ENCODE data around the gene CLCA1. TPM values are rescaled to one million over a fixed set of nuclear protein-coding genes. Genes with fewer than 3 reads are reported as not detected.

CLCA1 gene
- polyA plus RNA-seq, 2 of the 4 experiments (the other 2 are of a cell fraction), result not detected

DNA sequence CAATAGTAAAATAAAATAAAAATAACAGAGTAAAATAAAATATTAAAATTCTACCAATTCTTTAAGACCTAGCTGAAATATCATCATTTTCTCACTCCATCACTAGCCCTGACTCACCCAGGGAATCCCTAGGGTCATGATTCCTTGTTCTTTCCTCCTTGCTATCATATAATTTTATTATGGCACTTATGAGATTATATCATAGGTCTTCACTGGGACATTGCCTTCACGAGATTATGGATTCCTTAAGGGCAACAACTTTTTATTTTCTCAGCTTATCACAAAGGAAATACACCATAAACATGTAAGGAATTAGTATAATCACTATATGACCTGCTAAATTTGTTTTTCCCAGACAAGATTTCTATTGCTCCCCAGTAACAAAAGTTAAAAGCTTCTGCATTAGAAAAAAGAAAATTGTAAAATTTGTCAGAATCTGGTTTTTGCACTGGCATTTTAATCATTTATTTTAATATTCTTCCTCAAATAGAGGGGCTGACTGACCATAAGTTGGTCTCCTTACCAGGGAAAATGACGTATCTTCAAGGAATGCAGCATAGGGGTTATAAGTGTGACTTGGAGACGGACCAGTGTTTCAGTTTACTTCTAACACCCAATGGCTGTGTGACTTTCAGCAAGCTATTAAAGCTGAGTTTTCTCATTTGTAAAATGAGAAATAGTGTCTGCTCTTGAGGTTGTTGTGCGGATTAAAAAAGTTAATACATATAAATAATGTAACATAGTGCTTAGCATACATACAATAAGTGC lies 69.4 kb downstream of the CLCA1 start:
- no peak overlapping the region for H3K4me2 ChIP-seq
- DNase-seq (ENCODE audit: low read depth in 1 of 2, low spot score in 1 of 2) (no peak), ATAC-seq (no peak), FAIRE-seq (no peak)
- ChIA-PET POLR2A (no interaction called here), CTCF (no interaction called here)
- H3K27ac ChIP-seq, result no peak overlapping the region
- H3K4me3 ChIP-seq, result no peak overlapping the region
- no peaks in the 10 kb centered on the region for H3K4me1 ChIP-seq
- no peaks in the 10 kb centered on the region for H3K9me3 ChIP-seq
- TF ChIP-seq NPAS2 (CRISPR knock-in tag; IDR thresholded peaks at IDR 0.05; ENCODE audit: borderline replicate concordance) (no peak), NR3C1 (IDR thresholded peaks at IDR 0.05) (no peak), KDM1A (IDR thresholded peaks at IDR 0.05; ENCODE audit: low read depth) (no peak), RAD21 (conservative IDR thresholded peaks at IDR 0.05 in 1 of 2, IDR thresholded peaks at IDR 0.05 in 1 of 2) (no peak), SREBF2 (IDR thresholded peaks at IDR 0.05) (no peak), POLR2A (IDR thresholded peaks at IDR 0.05; ENCODE audit: low read length) (no peak), CBX8 (IDR thresholded peaks at IDR 0.05) (no peak), PHF8 (IDR thresholded peaks at IDR 0.05; ENCODE audit: borderline replicate concordance, low read depth) (no peak), HDAC2 (IDR thresholded peaks at IDR 0.05) (no peak), HOXB5 (CRISPR knock-in tag; IDR thresholded peaks at IDR 0.05) (no peak), TP53 (CRISPR knock-in tag; IDR thresholded peaks at IDR 0.05) (no peak), MAX (IDR thresholded peaks at IDR 0.05) (no peak), HEYL (CRISPR knock-in tag; IDR thresholded peaks at IDR 0.05) (no peak), NFE2L2 (conservative IDR thresholded peaks at IDR 0.05; ENCODE audit: low read length) (no peak), ZFP36 (IDR thresholded peaks at IDR 0.05; ENCODE audit: borderline replicate concordance, partially characterized antibody) (no peak), BCL3 (IDR thresholded peaks at IDR 0.05) (no peak), RCOR1 (IDR thresholded peaks at IDR 0.05; ENCODE audit: low read depth, low read length) (no peak), BHLHE40 (IDR thresholded peaks at IDR 0.05; ENCODE audit: low read depth, low read length) (no peak), GATA3 (IDR thresholded peaks at IDR 0.05; ENCODE audit: borderline replicate concordance) (no peak)
- TF ChIP-seq, protein P1, sequence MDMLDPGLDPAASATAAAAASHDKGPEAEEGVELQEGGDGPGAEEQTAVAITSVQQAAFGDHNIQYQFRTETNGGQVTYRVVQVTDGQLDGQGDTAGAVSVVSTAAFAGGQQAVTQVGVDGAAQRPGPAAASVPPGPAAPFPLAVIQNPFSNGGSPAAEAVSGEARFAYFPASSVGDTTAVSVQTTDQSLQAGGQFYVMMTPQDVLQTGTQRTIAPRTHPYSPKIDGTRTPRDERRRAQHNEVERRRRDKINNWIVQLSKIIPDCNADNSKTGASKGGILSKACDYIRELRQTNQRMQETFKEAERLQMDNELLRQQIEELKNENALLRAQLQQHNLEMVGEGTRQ (IDR thresholded peaks at IDR 0.05), result no peak
- WGBS (ENCODE audit: missing lambda C conversion rate), result 23% methylated on average over 4 of the region's 4 CpGs

GRCh38 chr1:86538775-86539174 lies 70.0 kb downstream of the CLCA1 start:
- H3K4me1 ChIP-seq, result no peaks in the 10 kb centered on the region
- no peak for DNase-seq (ENCODE audit: low read depth in 1 of 2, low spot score in 1 of 2)
- TF ChIP-seq RFX5 (IDR thresholded peaks at IDR 0.05) (no peak), BHLHE40 (IDR thresholded peaks at IDR 0.05; ENCODE audit: low read depth, low read length) (no peak), EHMT2 (IDR thresholded peaks at IDR 0.05; ENCODE audit: low read depth) (no peak), ESRRA (IDR thresholded peaks at IDR 0.05; ENCODE audit: borderline replicate concordance, low read length) (no peak), ZNF302 (CRISPR knock-in tag; IDR thresholded peaks at IDR 0.05) (no peak), NR3C1 (IDR thresholded peaks at IDR 0.05) (no peak), ZC3H11A (IDR thresholded peaks at IDR 0.05) (no peak), POLR2A (IDR thresholded peaks at IDR 0.05; ENCODE audit: low read length) (no peak), JUNB (IDR thresholded peaks at IDR 0.05) (no peak), EHF (CRISPR knock-in tag; IDR thresholded peaks at IDR 0.05) (no peak), RARB (CRISPR knock-in tag; IDR thresholded peaks at IDR 0.05) (no peak), POLR2AphosphoS2 (conservative IDR thresholded peaks at IDR 0.05; ENCODE audit: low read length) (no peak), RNF2 (IDR thresholded peaks at IDR 0.05; ENCODE audit: borderline replicate concordance, low read depth) (no peak), CHD4 (IDR thresholded peaks at IDR 0.05; ENCODE audit: borderline replicate concordance) (no peak), FOSB (CRISPR knock-in tag; IDR thresholded peaks at IDR 0.05) (no peak), HOXA7 (CRISPR knock-in tag; IDR thresholded peaks at IDR 0.05) (no peak), FOXS1 (CRISPR knock-in tag; IDR thresholded peaks at IDR 0.05) (no peak)
- TF ChIP-seq, protein P1 (IDR thresholded peaks at IDR 0.05), result no peak
- TF ChIP-seq, protein P2, sequence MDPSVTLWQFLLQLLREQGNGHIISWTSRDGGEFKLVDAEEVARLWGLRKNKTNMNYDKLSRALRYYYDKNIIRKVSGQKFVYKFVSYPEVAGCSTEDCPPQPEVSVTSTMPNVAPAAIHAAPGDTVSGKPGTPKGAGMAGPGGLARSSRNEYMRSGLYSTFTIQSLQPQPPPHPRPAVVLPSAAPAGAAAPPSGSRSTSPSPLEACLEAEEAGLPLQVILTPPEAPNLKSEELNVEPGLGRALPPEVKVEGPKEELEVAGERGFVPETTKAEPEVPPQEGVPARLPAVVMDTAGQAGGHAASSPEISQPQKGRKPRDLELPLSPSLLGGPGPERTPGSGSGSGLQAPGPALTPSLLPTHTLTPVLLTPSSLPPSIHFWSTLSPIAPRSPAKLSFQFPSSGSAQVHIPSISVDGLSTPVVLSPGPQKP (IDR thresholded peaks at IDR 0.05; ENCODE audit: low read depth, low read length), result no peak
- CTCF ChIA-PET, result no interaction called here
- no peak for FAIRE-seq
- 18% methylated on average over 5 of the region's 5 CpGs for WGBS (ENCODE audit: missing lambda C conversion rate)
- H3K9me3 ChIP-seq, result no peaks in the 10 kb centered on the region
- no peak overlapping the region for H3K4me2 ChIP-seq
- no peak for ATAC-seq
- H3K27ac ChIP-seq, result no peak overlapping the region
- no peak overlapping the region for H3K4me3 ChIP-seq
- POLR2A ChIA-PET, result no interaction called here

Measured in A549 (cell line).